Left forelimb (tissue), 1 donor: Measurements from ENCODE around the gene PCARE.
"Not testable (repeated sequence)": the region's sequence is repeated elsewhere in the genome, so short reads cannot be mapped to it uniquely, and the experiment has no call there.

ENCODE experiments used
- DNase-seq: peaks from one replicate; pipeline ENCODE4 v3.0.0-alpha.2; 2018; ENCODE audit warnings: low spot score

Gene PCARE

GRCh38 chr2:29074411-29074810 is at the start of gene PCARE:
Gene PCARE (minus strand): TSS chr2:29074523. CDS start chr2:29074261, 262 bp downstream.
- DNase-seq, result no peak

- no peak for DNase-seq
Measured at GRCh38 chr2:29123617-29124349, 49.5 kb upstream of the PCARE start.

DNA sequence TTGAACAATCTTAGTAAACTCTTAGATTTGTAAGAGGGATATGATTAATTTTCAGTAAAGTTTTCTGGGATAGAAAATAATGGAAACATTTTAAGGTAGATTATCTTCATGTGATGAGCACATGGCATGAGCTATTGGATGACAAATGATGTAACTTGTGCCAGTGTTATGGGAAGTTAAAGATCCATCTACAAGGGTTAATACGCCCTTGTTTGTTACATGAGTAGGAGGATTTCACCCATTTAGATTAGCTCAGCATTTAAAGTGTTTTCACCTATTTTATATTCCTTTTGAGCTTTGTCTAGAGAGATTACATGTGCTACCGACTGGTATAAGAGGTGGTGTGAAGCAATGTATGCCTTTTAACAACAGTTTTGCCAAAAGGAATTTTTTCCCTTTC is 46.5 kb upstream of the PCARE start:
- no peak for DNase-seq

DNA sequence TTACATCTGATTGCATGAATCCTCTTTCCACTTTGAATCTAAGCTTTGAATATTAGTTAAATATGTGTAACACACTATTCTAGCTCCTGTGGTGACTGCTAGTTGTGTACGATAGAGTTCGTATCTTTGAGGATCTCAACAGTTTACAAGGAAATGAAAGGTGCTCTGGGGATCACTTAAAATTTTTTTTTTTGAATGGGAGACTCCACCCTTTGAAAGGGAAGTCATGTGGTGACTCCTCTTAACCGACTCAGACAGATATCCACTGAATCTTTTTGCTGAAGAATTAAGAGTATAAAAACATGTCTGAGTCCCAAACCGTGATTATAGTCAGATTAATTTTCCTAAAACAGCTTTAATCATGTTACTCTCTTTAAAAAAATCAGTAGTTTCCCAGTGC is 44.9 kb upstream of the PCARE start:
- DNase-seq, result no peak

DNA sequence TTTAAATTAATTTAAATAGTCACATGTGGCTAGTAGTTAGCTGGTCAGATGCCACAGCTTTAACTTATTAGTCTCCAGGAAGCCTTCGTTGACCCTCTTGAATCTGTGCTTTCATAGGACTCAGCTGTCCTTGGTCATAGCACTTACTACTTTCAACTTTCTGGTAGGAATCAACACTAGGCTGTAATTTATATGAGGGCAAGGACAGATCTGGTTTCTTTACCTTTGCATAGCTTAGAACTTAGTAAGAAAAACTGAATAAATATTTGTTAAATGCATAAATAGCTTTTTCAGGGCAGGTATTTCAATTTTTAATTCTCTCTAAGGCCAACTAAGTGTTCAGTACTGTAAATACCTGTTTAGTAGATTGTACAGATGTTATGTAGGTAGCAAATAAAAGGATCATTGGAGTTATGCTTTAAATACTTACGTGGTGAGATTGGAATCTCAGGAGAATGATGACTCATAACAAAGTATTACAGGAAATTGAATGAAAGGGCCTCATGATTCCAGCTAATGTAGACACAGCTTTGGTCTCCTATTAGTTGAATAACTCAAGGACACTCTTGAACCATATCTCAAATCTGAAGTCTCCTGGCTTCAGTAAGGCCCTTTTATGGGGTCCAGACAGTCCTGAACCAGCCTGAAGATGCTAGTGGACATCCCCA is 43.4 kb upstream of the PCARE start:
- DNase-seq, result no peak

- no peak for DNase-seq
Measured at GRCh38 chr2:29115797-29116781, 41.8 kb upstream of the PCARE start.

DNA sequence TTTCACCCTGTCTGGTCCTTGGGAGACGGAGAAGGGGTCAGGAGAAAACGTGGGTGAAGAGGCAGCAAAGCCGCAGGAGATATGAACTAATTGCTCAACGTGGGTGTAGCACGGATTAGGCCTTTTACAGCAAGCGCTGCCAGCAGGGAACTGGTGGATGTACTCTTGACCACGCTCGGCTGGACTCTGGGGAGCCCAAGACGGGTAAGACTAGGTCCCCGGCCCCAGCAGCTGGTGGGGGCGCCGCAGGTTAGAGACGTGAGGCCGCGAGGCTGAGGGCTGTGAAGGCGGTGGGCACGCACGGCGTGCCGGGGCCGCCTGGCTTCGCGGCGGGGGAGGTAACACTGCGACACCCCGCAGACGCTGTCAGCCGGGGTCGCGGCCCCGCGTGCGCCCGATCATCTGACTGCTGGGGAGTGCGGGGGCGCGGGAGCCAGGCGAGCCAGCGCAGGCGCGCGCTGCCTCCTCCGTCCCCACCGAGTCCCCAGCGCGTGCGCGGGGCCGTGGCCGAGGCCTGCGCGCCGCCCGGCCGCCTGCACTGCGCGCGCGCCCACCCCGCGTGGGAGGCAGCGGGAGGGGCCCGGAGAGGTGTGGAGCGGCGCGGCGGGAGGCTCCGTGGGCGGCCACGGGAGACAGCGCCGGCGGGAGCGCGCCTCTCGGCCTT is 40.8 kb upstream of the PCARE start, which contains the start of gene CLIP4:
Gene CLIP4 (plus strand): TSS at position 470 of the 664 bp plus-strand sequence. CDS start 5,974 bp downstream, outside the sequence.
- DNase-seq, result peak; percentile 71

DNA sequence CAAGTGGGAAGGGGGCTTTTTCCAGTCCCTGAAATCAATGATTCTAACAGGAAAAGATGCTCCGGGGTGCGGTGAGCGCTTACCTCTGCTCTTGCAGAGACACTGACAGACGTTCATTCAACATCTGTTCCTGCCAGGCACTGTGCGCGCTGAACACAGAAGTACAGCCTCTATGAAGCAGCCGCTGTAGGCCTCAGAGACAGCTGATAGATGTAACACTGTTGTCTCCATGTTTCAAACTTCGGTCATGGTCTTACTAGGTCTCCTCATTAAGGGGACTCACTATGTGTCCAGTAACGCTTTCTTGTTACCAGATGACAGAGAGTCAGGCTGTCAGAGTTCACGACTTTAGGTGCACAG is 40.2 kb upstream of the PCARE start:
- DNase-seq, result no peak

DNA sequence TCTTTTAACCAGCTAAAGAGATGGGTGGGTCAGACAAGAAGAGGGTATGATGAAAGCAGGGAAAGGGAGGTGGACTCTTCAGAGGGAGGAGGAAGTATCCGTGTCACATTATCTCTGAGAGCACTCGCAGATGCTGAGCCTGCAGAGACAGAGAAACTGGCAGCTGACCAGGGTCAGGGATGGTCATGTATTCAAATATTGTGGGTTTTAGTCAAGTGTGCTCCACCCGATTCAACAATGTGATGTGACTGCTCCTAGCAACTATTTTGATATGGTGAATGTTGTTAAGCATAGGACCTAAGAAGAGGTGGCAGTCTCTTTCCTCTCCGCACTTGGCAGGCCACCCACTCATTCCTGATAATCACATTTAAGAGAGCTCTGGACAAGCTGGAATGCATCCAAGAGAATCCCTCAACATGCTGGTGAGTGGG is 39.6 kb upstream of the PCARE start:
- no peak for DNase-seq

DNA sequence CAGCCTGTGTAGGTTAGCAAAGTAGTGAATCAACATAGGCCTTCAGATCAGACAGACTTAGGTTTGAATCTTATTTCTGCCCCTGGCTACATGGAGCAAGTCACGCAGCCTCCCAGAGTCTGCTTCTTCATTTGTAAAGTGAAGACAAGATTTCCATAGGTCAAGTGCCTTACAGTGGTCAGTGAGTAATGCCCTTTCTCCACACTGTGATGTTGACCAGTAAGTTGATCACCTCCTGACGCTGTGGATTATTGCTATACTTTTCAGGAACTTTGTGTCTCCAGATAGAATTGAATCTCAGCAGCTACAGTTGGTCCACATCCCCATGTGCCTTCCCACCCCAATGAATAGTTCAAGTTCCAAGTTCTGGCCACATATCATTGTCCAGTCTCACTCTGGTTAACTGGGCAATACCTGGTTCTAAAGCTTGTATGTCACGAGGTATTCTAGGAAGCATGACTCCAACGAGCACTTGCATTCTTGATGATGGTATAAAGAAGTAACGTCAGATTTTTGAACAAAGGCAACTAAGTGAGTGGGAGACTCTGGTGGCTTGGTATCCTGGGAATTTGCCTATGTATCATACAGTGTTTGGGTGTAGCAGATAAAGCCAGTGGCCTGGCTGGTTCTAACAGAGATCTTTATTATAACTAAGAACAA is 38.8 kb upstream of the PCARE start:
- DNase-seq, result no peak

GRCh38 chr2:29112379-29112778 is 38.1 kb upstream of the PCARE start:
- DNase-seq, result no peak

GRCh38 chr2:29110916-29111535 is 36.7 kb upstream of the PCARE start:
- DNase-seq, result no peak

DNA sequence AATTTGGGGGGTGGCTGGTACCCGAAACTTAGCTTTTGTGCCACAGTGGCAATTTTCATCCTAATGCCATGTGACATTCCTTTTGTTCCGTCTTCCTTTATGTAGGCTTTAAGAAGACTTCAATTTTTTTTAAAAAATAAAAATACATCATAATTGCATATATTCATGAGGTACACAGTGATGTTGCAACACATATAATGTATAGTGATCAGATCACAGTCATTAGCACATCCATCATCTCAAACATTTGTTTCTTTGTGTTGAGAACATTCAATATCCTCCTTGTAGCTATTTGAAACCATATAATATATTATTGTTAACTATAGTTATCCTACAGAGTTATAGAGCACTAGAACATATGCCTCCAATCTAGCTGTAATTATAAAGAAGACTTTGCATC is 34.9 kb upstream of the PCARE start:
- DNase-seq, result no peak

DNA sequence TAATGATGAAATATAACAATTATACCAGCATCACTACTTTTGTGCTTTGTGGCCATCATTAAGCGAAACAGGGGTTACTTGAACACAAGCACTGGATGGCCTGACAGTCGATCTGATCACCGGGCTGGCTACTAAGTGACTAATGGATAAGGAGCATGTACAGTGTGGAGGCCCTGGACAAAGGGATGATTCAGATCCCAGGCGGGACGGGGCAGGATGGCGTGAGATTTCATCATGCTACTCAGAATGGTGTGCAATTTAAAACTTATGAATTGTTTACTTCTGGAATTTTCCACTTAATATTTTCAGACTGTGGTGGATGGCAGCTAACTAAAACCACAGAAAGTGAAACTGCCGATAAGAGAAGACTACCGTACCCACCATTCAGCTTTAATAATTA is 33.9 kb upstream of the PCARE start:
- no peak for DNase-seq

- DNase-seq, result not testable (repeated sequence)
Measured at GRCh38 chr2:29107547-29107946, 33.2 kb upstream of the PCARE start.

GRCh38 chr2:29106980-29107388 is 32.7 kb upstream of the PCARE start:
- no peak for DNase-seq

DNA sequence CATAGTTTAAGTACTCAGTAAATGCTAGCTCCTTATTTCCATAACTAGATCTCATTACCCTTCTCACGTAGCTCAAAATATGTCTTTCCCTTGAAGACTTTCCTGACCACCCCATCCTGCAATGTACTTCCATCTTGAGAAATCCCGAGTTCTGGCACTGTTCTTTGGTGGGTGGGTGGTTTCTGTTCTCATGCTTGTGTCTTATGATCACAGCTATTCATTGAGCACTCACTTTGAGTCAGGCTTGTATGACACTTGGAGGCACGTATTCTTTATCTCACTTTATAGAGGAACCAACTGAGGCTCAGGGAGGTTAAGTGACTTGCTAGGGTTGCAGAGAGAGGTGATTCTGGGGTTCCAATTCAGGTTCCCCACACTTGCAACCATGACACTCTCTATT is 31.9 kb upstream of the PCARE start:
- DNase-seq, result no peak

GRCh38 chr2:29105375-29105774 is 31.1 kb upstream of the PCARE start:
- DNase-seq, result no peak

DNA sequence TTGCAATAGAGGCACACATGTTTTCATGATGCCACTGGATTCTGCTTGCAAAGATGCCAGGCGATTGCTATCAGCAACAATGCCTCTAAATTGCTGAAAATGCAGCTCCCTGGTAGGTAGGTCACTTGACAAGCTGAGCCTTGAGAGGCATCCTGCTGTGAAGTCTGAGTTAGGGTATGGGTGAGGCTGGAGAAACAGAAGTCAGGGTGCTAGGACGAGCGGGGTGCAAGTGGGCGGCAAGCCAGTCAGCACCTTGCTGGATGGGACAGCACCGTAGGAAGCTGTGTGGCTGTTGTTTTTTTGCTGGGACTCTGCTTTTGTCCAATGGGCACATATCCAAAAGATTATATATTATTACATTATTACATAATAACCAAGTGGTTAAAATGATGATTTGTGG is 30.4 kb upstream of the PCARE start:
- DNase-seq, result no peak

- DNase-seq, result no peak
Measured at GRCh38 chr2:29100564-29100963, 26.2 kb upstream of the PCARE start.

DNA sequence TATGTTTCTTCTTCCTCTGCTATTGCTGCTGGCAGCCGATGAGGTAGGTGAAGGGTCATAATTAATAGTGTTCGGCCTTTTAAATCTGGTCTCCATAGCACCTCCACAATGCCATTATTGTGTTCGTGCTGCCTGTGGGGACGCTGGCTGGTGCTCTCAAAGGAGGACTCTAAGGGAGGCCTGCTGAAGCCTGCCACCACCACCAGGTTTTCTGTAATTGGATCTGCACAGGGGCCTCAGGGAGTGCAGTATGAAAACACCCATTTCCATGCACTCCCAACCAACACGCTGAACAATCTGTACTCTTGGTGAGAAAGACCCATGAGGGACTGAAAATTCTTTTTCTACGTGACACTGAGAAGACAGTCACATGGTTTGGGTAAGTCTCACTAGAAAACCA is 23.2 kb upstream of the PCARE start:
- no peak for DNase-seq
